HL-60 (cell line): ENCODE results near the gene KCNE1.

Experiments used
- CTCF ChIP-seq: IDR thresholded peaks from one replicate; pipeline ENCODE4 v1.5.1; 2011; ENCODE audit warnings: low read length, control low read depth, inconsistent platforms; ENCODE audit not compliant: insufficient read depth
- GABPA ChIP-seq: IDR thresholded peaks from 2 replicates; pipeline ENCODE4 v1.6.1; 2012; ENCODE audit warnings: low read depth
- POLR2AphosphoS5 ChIP-seq: IDR thresholded peaks from 2 replicates; pipeline ENCODE4 v1.6.1; 2012; ENCODE audit warnings: low read depth
- REST ChIP-seq: IDR thresholded peaks from 2 replicates; pipeline ENCODE4 v1.6.1; 2012; ENCODE audit warnings: low read depth; ENCODE audit not compliant: insufficient replicate concordance
- SPI1 ChIP-seq: IDR thresholded peaks from 2 replicates; pipeline ENCODE4 v1.6.1; 2012; ENCODE audit warnings: low read depth, mild to moderate bottlenecking, borderline replicate concordance

- no peak for TF ChIP-seq CTCF
- no peak for TF ChIP-seq REST
- no peak for TF ChIP-seq GABPA
- no peak for TF ChIP-seq POLR2AphosphoS5
- TF ChIP-seq SPI1 = no peak
Measured at GRCh38 chr21:34523019-34523555, 11.1 kb upstream of the KCNE1 start.
